HepG2 (cell line): ENCODE measurements around the gene HECTD4.

Source experiments
- EED ChIP-seq: sonication (generic); formaldehyde crosslinking; IDR thresholded peaks from 2 replicates; pipeline ENCODE4 v1.5.0; 2020; ENCODE audit warnings: mild to moderate bottlenecking, missing genetic modification reagents
- KAT7 ChIP-seq: IDR thresholded peaks from 2 replicates; pipeline ENCODE4 v1.6.1; 2018; ENCODE audit warnings: borderline replicate concordance, missing compliant biosample characterization
- REPIN1 ChIP-seq: sonication (generic); formaldehyde crosslinking; IDR thresholded peaks from 2 replicates; pipeline ENCODE4 v1.8.0; 2022; ENCODE audit warnings: missing genetic modification reagents, low read depth, mild to moderate bottlenecking, borderline replicate concordance
- ZNF780A ChIP-seq: sonication (generic); formaldehyde crosslinking; IDR thresholded peaks from 2 replicates; pipeline ENCODE4 v1.8.0; 2022; ENCODE audit warnings: mild to moderate bottlenecking, missing genetic modification reagents, moderate library complexity
- TF ChIP-seq, protein P1 (sequence below): IDR thresholded peaks from 2 replicates; pipeline ENCODE4 v1.6.1; 2012; ENCODE audit warnings: inconsistent platforms
- TF ChIP-seq, protein P2 (sequence below): sonication (generic); formaldehyde crosslinking; IDR thresholded peaks from 2 replicates; pipeline ENCODE4 v1.4.0; 2020; ENCODE audit warnings: mild to moderate bottlenecking, low read depth, missing genetic modification reagents
- TF ChIP-seq, protein P3 (sequence below): sonication (generic); formaldehyde crosslinking; IDR thresholded peaks from 2 replicates; pipeline ENCODE4 v1.5.0; 2020; ENCODE audit warnings: mild to moderate bottlenecking, missing genetic modification reagents, moderate library complexity

DNA sequence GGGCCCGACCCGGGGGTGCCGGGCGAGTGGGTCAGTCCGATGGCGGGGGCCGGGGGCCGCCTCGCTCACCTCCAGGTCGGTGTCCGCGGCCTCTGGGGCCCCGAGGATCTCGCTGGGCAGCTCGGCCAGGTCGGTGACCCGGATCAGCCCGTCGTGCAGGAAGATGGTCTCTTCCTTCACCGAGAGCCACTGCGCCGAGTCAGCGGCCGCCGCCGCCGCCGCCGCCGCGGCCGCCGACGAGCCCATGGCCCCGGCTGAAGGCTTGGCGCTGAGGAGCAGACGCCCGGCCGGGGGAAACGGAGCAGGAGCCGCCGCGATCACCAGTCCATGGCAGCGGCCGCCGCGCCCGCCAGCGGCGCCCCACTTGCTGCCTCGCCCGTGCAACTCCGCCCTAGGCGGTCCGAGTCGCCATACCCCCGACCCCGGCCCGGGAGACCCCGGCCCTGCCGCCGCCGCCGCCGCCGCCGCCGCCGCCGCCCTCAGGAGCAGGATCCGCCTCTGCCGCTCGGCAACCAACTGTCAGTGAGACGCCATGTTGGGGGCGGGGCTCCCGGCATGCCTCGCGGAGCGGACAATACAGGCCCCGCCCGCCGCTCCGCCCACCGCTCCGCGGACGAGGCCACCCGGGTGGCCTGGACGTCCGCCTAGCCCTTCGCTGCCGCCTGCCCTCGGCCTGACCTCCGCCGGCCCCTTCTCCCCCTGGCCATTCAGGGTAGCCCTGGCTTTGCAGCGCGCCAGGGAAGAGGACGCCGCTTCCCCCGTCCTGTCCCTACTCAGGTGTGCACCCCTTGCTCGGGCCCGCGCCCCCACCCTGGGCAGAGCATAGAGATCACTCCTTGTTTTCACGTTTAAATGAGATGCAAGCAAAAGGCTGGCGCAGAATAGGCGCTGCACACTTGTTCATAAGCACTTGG is at the start of gene HECTD4:
- TF ChIP-seq, protein P1, sequence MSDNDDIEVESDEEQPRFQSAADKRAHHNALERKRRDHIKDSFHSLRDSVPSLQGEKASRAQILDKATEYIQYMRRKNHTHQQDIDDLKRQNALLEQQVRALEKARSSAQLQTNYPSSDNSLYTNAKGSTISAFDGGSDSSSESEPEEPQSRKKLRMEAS: peak; percentile 60; the same call in 1 of the 2 replicates
- TF ChIP-seq REPIN1 (CRISPR knock-in tag) (peak; percentile 91), ZNF780A (CRISPR knock-in tag) (no peak), EED (CRISPR knock-in tag) (peak; percentile 60; the same call in 1 of the 2 replicates), KAT7 (CRISPR knock-in tag) (peak; percentile 65; the same call in 1 of the 2 replicates)
- TF ChIP-seq, protein P2, sequence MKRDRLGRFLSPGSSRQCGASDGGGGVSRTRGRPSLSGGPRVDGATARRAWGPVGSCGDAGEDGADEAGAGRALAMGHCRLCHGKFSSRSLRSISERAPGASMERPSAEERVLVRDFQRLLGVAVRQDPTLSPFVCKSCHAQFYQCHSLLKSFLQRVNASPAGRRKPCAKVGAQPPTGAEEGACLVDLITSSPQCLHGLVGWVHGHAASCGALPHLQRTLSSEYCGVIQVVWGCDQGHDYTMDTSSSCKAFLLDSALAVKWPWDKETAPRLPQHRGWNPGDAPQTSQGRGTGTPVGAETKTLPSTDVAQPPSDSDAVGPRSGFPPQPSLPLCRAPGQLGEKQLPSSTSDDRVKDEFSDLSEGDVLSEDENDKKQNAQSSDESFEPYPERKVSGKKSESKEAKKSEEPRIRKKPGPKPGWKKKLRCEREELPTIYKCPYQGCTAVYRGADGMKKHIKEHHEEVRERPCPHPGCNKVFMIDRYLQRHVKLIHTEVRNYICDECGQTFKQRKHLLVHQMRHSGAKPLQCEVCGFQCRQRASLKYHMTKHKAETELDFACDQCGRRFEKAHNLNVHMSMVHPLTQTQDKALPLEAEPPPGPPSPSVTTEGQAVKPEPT (CRISPR knock-in tag): no peak
- TF ChIP-seq, protein P3, sequence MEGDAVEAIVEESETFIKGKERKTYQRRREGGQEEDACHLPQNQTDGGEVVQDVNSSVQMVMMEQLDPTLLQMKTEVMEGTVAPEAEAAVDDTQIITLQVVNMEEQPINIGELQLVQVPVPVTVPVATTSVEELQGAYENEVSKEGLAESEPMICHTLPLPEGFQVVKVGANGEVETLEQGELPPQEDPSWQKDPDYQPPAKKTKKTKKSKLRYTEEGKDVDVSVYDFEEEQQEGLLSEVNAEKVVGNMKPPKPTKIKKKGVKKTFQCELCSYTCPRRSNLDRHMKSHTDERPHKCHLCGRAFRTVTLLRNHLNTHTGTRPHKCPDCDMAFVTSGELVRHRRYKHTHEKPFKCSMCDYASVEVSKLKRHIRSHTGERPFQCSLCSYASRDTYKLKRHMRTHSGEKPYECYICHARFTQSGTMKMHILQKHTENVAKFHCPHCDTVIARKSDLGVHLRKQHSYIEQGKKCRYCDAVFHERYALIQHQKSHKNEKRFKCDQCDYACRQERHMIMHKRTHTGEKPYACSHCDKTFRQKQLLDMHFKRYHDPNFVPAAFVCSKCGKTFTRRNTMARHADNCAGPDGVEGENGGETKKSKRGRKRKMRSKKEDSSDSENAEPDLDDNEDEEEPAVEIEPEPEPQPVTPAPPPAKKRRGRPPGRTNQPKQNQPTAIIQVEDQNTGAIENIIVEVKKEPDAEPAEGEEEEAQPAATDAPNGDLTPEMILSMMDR (CRISPR knock-in tag): no peak
